Liver (tissue), 9 donors: ENCODE results near the gene HMX1. TPM values are rescaled to one million over a fixed set of nuclear protein-coding genes. Genes with fewer than 3 reads are reported as not detected.

Experiments
- DNase-seq: peaks from one replicate; pipeline ENCODE4 v3.0.0-alpha.2; 2017; ENCODE audit warnings: low spot score
- H3K27ac ChIP-seq, 2 donors: one replicate each; pipeline ENCODE4 v1.7.0; 2013; ENCODE audit warnings: inconsistent platforms in 2 of 2, low read length in 2 of 2, control low read depth in 1 of 2, low read depth in 1 of 2, mild to moderate bottlenecking in 1 of 2
- H3K27me3 ChIP-seq, 4 donors: one replicate each; pipeline versions ENCODE4 v1.6.1 to v1.7.0; 2013; ENCODE audit warnings: low read length in 3 of 4, inconsistent platforms in 1 of 4, mild to moderate bottlenecking in 1 of 4, moderate library complexity in 1 of 4; ENCODE audit not compliant: control insufficient read depth in 4 of 4, insufficient read depth in 4 of 4
- H3K36me3 ChIP-seq, 4 donors: one replicate each; pipeline versions ENCODE4 v1.6.1 to v1.7.0; 2013; ENCODE audit warnings: low read length in 3 of 4, mild to moderate bottlenecking in 3 of 4, low read depth in 1 of 4, moderate library complexity in 1 of 4; ENCODE audit not compliant: control insufficient read depth in 4 of 4, insufficient read depth in 3 of 4
- H3K4me1 ChIP-seq, 4 donors: one replicate each; pipeline versions ENCODE4 v1.6.1 to v1.7.0; 2013; ENCODE audit warnings: low read length in 3 of 4, mild to moderate bottlenecking in 3 of 4, moderate library complexity in 1 of 4; ENCODE audit not compliant: control insufficient read depth in 4 of 4, insufficient read depth in 4 of 4
- H3K4me3 ChIP-seq, 3 donors: one replicate each; pipeline versions ENCODE4 v1.6.1 to v1.7.0; 2013; ENCODE audit warnings: low read length in 3 of 3, control low read depth in 1 of 3, low read depth in 1 of 3, mild to moderate bottlenecking in 1 of 3
- H3K9ac ChIP-seq, 2 donors: one replicate each; pipeline ENCODE4 v1.7.0; 2013; ENCODE audit warnings: low read length in 2 of 2, mild to moderate bottlenecking in 2 of 2, moderate library complexity in 2 of 2, control low read depth in 1 of 2, low read depth in 1 of 2
- H3K9me3 ChIP-seq, 4 donors: one replicate each; pipeline versions ENCODE4 v1.6.1 to v1.7.0; 2013; ENCODE audit warnings: low read length in 3 of 4; ENCODE audit not compliant: control insufficient read depth in 4 of 4
- EGR1 ChIP-seq, 2 donors: IDR thresholded peaks; 2 replicates each; pipeline ENCODE4 v1.6.1; 2016 to 2018; ENCODE audit warnings: antibody characterized with exemption in 2 of 2, low read depth in 2 of 2
- FOXA1 ChIP-seq: IDR thresholded peaks from 2 replicates; pipeline ENCODE4 v1.6.1; 2016; ENCODE audit warnings: antibody characterized with exemption
- FOXA2 ChIP-seq: IDR thresholded peaks from 2 replicates; pipeline ENCODE4 v1.6.1; 2016; ENCODE audit warnings: antibody characterized with exemption
- GABPA ChIP-seq, 2 donors: IDR thresholded peaks in 1 of 2; conservative IDR thresholded peaks in 1 of 2; 2 replicates each; pipeline ENCODE4 v1.6.1; 2016; ENCODE audit warnings: antibody characterized with exemption in 2 of 2, mild to moderate bottlenecking in 1 of 2, moderate library complexity in 1 of 2
- HNF4A ChIP-seq, 2 donors: conservative IDR thresholded peaks; 2 replicates each; pipeline ENCODE4 v1.6.1; 2016; ENCODE audit warnings: antibody characterized with exemption in 2 of 2, mild to moderate bottlenecking in 2 of 2
- HNF4G ChIP-seq: IDR thresholded peaks from 2 replicates; pipeline ENCODE4 v1.6.1; 2016; ENCODE audit warnings: antibody characterized with exemption
- JUND ChIP-seq, 2 donors: IDR thresholded peaks; 2 replicates each; pipeline ENCODE4 v1.6.1; 2016; ENCODE audit warnings: antibody characterized with exemption in 2 of 2
- NR2F2 ChIP-seq: IDR thresholded peaks from 2 replicates; pipeline ENCODE4 v1.6.1; 2016; ENCODE audit warnings: antibody characterized with exemption
- RAD21 ChIP-seq, 2 donors: IDR thresholded peaks; 2 replicates each; pipeline ENCODE4 v1.6.1; 2016; ENCODE audit warnings: antibody characterized with exemption in 2 of 2, mild to moderate bottlenecking in 2 of 2
- RXRA ChIP-seq, 2 donors: IDR thresholded peaks; 2 replicates each; pipeline ENCODE4 v1.6.1; 2017 to 2018; ENCODE audit warnings: antibody characterized with exemption in 2 of 2, mild to moderate bottlenecking in 1 of 2
- SP1 ChIP-seq: IDR thresholded peaks from 2 replicates; pipeline ENCODE4 v1.6.1; 2018; ENCODE audit warnings: antibody characterized with exemption, mild to moderate bottlenecking
- TAF1 ChIP-seq: conservative IDR thresholded peaks from 2 replicates; pipeline ENCODE4 v1.6.1; 2016; ENCODE audit warnings: antibody characterized with exemption, mild to moderate bottlenecking
- YY1 ChIP-seq: IDR thresholded peaks from 2 replicates; pipeline ENCODE4 v1.6.1; 2016; ENCODE audit warnings: antibody characterized with exemption, mild to moderate bottlenecking
- WGBS: extraction: QIAGEN DNeasy Blood & Tissue Kit; methylation state at CpG from one replicate; pipeline ENCODE4 v1.1.7; 2013; 5-methylcytosine and 5-hydroxymethylcytosine counted together
- polyA plus RNA-seq, 2 donors: library from polyadenylated mRNA; stranded (reverse) in 1 of 2; unstranded in 1 of 2; fragments of 200-250 nt in 1 of 2; fragments of >200 nt in 1 of 2; fragmentation: Nextera tagmentation in 1 of 2; extraction: Ambion mirVana in 1 of 2; gene quantifications; one replicate each; pipeline versions ENCODE4 v1.2.1 to v1.2.3, GENCODE V29; 2013 to 2015
- total RNA-seq, 2 donors: library from RNA; depleted of rRNA; stranded (reverse); fragments of >200 nt; gene quantifications; one replicate each; pipeline ENCODE4 v1.2.3, GENCODE V29; 2014
- TF ChIP-seq, protein P1 (sequence below): IDR thresholded peaks from 2 replicates; pipeline ENCODE4 v1.6.1; 2016; ENCODE audit warnings: antibody characterized with exemption
- TF ChIP-seq, protein P2 (sequence below): IDR thresholded peaks from 2 replicates; pipeline ENCODE4 v1.6.1; 2016; ENCODE audit warnings: antibody characterized with exemption, mild to moderate bottlenecking
- TF ChIP-seq, protein P3 (sequence below): IDR thresholded peaks from 2 replicates; pipeline ENCODE4 v1.6.1; 2016; ENCODE audit warnings: antibody characterized with exemption
- TF ChIP-seq, protein P4 (sequence below): IDR thresholded peaks from 2 replicates; pipeline ENCODE4 v1.6.1; 2016; ENCODE audit warnings: antibody characterized with exemption
- TF ChIP-seq, protein P5 (sequence below): fragments of 150-350 bp; IDR thresholded peaks from 2 replicates; pipeline ENCODE4 v1.5.1; 2017; ENCODE audit warnings: improper control_type of control experiment, low read depth, low read length; ENCODE audit not compliant: missing input control
- donor health status: healthy.
- donor health status: healthy.
- donor health status: healthy.
- donor health status: healthy.
- donor health status: healthy.

HMX1 gene
- total and polyA plus RNA-seq, 4 donors: not detected

DNA sequence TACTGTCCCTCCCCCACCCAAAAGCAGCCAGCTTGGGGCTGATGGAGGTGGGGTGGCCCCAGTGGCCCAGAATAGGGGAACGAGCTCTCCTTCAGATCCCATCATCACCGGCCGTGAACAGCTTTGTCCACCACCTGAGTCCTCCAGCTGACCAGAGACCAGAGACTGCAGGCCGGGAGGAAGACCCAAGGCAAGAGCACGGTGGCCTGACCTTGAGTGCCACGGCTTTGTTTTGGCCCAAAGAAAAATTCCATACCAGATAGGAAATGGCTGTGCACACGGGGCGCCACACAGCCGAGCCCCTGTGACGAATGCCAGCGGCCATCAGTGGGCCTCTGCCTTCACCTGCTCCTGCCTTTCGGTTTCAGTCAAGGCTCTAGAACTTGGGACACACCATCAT lies 5.2 kb downstream of the HMX1 start:
- H3K4me3 ChIP-seq: no peak overlapping the region
- H3K4me1 ChIP-seq: peaks cover 2 to 10% (median 4%) of the 10 kb centered on the region in 4 donors
- 5% methylated on average over 12 of the region's 12 CpGs for WGBS
- DNase-seq: no peak
- no peak overlapping the region for H3K9ac ChIP-seq
- no peak overlapping the region for H3K27ac ChIP-seq
- no peak for TF ChIP-seq FOXA1
- TF ChIP-seq HNF4G: no peak
- TF ChIP-seq, protein P1, sequence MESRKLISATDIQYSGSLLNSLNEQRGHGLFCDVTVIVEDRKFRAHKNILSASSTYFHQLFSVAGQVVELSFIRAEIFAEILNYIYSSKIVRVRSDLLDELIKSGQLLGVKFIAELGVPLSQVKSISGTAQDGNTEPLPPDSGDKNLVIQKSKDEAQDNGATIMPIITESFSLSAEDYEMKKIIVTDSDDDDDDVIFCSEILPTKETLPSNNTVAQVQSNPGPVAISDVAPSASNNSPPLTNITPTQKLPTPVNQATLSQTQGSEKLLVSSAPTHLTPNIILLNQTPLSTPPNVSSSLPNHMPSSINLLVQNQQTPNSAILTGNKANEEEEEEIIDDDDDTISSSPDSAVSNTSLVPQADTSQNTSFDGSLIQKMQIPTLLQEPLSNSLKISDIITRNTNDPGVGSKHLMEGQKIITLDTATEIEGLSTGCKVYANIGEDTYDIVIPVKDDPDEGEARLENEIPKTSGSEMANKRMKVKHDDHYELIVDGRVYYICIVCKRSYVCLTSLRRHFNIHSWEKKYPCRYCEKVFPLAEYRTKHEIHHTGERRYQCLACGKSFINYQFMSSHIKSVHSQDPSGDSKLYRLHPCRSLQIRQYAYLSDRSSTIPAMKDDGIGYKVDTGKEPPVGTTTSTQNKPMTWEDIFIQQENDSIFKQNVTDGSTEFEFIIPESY: no peak
- TF ChIP-seq, protein P2, sequence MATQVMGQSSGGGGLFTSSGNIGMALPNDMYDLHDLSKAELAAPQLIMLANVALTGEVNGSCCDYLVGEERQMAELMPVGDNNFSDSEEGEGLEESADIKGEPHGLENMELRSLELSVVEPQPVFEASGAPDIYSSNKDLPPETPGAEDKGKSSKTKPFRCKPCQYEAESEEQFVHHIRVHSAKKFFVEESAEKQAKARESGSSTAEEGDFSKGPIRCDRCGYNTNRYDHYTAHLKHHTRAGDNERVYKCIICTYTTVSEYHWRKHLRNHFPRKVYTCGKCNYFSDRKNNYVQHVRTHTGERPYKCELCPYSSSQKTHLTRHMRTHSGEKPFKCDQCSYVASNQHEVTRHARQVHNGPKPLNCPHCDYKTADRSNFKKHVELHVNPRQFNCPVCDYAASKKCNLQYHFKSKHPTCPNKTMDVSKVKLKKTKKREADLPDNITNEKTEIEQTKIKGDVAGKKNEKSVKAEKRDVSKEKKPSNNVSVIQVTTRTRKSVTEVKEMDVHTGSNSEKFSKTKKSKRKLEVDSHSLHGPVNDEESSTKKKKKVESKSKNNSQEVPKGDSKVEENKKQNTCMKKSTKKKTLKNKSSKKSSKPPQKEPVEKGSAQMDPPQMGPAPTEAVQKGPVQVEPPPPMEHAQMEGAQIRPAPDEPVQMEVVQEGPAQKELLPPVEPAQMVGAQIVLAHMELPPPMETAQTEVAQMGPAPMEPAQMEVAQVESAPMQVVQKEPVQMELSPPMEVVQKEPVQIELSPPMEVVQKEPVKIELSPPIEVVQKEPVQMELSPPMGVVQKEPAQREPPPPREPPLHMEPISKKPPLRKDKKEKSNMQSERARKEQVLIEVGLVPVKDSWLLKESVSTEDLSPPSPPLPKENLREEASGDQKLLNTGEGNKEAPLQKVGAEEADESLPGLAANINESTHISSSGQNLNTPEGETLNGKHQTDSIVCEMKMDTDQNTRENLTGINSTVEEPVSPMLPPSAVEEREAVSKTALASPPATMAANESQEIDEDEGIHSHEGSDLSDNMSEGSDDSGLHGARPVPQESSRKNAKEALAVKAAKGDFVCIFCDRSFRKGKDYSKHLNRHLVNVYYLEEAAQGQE: no peak
- TF ChIP-seq, protein P3, sequence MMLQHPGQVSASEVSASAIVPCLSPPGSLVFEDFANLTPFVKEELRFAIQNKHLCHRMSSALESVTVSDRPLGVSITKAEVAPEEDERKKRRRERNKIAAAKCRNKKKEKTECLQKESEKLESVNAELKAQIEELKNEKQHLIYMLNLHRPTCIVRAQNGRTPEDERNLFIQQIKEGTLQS: no peak
- TF ChIP-seq FOXA2: no peak
- TF ChIP-seq EGR1 (IDR thresholded peaks at IDR 0.05; ENCODE audit: low read depth in 2 of 2): no peak
- no peak for TF ChIP-seq JUND (IDR thresholded peaks at IDR 0.05)
- no peak for TF ChIP-seq YY1
- no peak for TF ChIP-seq TAF1
- TF ChIP-seq RAD21 (IDR thresholded peaks at IDR 0.05): no peak
- TF ChIP-seq GABPA (IDR thresholded peaks at IDR 0.05 in 1 of 2, conservative IDR thresholded peaks at IDR 0.05 in 1 of 2): no peak
- TF ChIP-seq NR2F2: no peak
- no peak for TF ChIP-seq RXRA (IDR thresholded peaks at IDR 0.05)
- TF ChIP-seq, protein P4, sequence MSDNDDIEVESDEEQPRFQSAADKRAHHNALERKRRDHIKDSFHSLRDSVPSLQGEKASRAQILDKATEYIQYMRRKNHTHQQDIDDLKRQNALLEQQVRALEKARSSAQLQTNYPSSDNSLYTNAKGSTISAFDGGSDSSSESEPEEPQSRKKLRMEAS: no peak
- TF ChIP-seq, protein P5, sequence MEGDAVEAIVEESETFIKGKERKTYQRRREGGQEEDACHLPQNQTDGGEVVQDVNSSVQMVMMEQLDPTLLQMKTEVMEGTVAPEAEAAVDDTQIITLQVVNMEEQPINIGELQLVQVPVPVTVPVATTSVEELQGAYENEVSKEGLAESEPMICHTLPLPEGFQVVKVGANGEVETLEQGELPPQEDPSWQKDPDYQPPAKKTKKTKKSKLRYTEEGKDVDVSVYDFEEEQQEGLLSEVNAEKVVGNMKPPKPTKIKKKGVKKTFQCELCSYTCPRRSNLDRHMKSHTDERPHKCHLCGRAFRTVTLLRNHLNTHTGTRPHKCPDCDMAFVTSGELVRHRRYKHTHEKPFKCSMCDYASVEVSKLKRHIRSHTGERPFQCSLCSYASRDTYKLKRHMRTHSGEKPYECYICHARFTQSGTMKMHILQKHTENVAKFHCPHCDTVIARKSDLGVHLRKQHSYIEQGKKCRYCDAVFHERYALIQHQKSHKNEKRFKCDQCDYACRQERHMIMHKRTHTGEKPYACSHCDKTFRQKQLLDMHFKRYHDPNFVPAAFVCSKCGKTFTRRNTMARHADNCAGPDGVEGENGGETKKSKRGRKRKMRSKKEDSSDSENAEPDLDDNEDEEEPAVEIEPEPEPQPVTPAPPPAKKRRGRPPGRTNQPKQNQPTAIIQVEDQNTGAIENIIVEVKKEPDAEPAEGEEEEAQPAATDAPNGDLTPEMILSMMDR: no peak
- no peak for TF ChIP-seq HNF4A (conservative IDR thresholded peaks at IDR 0.05)
- no peak for TF ChIP-seq SP1
- peaks cover 5 to 37% (median 22%) of the 10 kb centered on the region in 4 donors for H3K27me3 ChIP-seq
- H3K36me3 ChIP-seq: no peaks in the 10 kb centered on the region
- no peaks in the 10 kb centered on the region for H3K9me3 ChIP-seq
